SK-N-SH (cell line): ENCODE results near the gene PLRG1. TPM values are rescaled to one million over a fixed set of nuclear protein-coding genes. Genes with fewer than 3 reads are reported as not detected.

Experiments
- CTCF ChIA-PET: fragments of 300-600, 350-600 bp; formaldehyde crosslinking; extraction: SDS; loops from one replicate; lab custom pipeline; 2021; lab: Yijun Ruan, JAX
- POLR2A ChIA-PET: fragments of 350-600 bp; sonication (Branson Sonifier 250); formaldehyde crosslinking; extraction: SDS; loops from one replicate; lab custom pipeline; 2020; ENCODE audit warnings: antibody characterized with exemption, inconsistent platforms; lab: Yijun Ruan, JAX
- DNase-seq: peaks from one replicate; pipeline ENCODE4 v3.0.0; 2012
- H2AFZ ChIP-seq: fragments of 200-600 bp; sonication (generic); 2 replicates; pipeline ENCODE4 v1.8.1; 2016; ENCODE audit warnings: antibody characterized with exemption, mild to moderate bottlenecking, low read depth
- H3F3A ChIP-seq: fragments of 200-600 bp; sonication (generic); replicated peaks from 2 replicates; pipeline ENCODE3; 2016; ENCODE audit warnings: antibody characterized with exemption, mild to moderate bottlenecking; ENCODE audit not compliant: insufficient read depth
- H3K27ac ChIP-seq, 2 experiments: fragments of 200-500 bp in 1 of 2; fragments of 200-600 bp in 1 of 2; sonication (Bioruptor generic) in 1 of 2; sonication (generic), shearing (Covaris generic) in 1 of 2; 2 replicates each; pipeline versions ENCODE4 v1.5.1 to v1.6.1; 2014 to 2016; ENCODE audit warnings: low read depth in 2 of 2, inconsistent platforms in 1 of 2, low read length in 1 of 2, mild to moderate bottlenecking in 1 of 2, mixed read lengths in 1 of 2
- H3K27me3 ChIP-seq: fragments of 200-600 bp; sonication (generic), shearing (Covaris generic); 2 replicates; pipeline ENCODE4 v1.6.1; 2016; ENCODE audit warnings: mixed run types; ENCODE audit not compliant: insufficient read depth
- H3K36me3 ChIP-seq, 2 experiments: fragments of 200-500 bp in 1 of 2; fragments of 200-600 bp in 1 of 2; sonication (Bioruptor generic) in 1 of 2; sonication (generic) in 1 of 2; replicated peaks in 1 of 2; 2 replicates each; pipeline versions ENCODE3 to v1.5.1; 2014 to 2016; ENCODE audit warnings: low read length in 1 of 2, mild to moderate bottlenecking in 1 of 2; ENCODE audit not compliant: insufficient read depth in 2 of 2, control insufficient read depth in 1 of 2
- H3K4me1 ChIP-seq, 2 experiments: fragments of 200-500 bp in 1 of 2; fragments of 200-600 bp in 1 of 2; sonication (Bioruptor generic) in 1 of 2; sonication (generic), shearing (Covaris generic) in 1 of 2; 2 replicates each; pipeline versions ENCODE4 v1.5.1 to v1.6.1; 2014 to 2016; ENCODE audit warnings: low read depth in 1 of 2, low read length in 1 of 2, mixed run types in 1 of 2; ENCODE audit not compliant: insufficient read depth in 2 of 2, control insufficient read depth in 1 of 2
- H3K4me2 ChIP-seq: fragments of 200-600 bp; sonication (generic), shearing (Covaris generic); 2 replicates; pipeline ENCODE4 v1.6.1; 2017; ENCODE audit warnings: mixed run types
- H3K4me3 ChIP-seq, 2 experiments: fragments of 200-500 bp in 1 of 2; fragments of 200-600 bp in 1 of 2; sonication (Bioruptor generic) in 1 of 2; sonication (generic), shearing (Covaris generic) in 1 of 2; 2 replicates each; pipeline versions ENCODE4 v1.5.1 to v1.8.1; 2014 to 2016; ENCODE audit warnings: low read depth in 2 of 2, inconsistent platforms in 1 of 2, low read length in 1 of 2, mild to moderate bottlenecking in 1 of 2, mixed read lengths in 1 of 2, moderate library complexity in 1 of 2
- H3K79me2 ChIP-seq: fragments of 200-600 bp; sonication (generic); 2 replicates; pipeline ENCODE4 v1.8.1; 2017; ENCODE audit warnings: mild to moderate bottlenecking; ENCODE audit not compliant: insufficient read depth
- H3K9ac ChIP-seq: fragments of 200-600 bp; sonication (generic); 2 replicates; pipeline ENCODE4 v1.6.1; 2017; ENCODE audit warnings: mixed run types
- H3K9me2 ChIP-seq: fragments of 200-600 bp; sonication (generic); 2 replicates; pipeline ENCODE4 v1.6.1; 2017; ENCODE audit warnings: mixed run types
- H3K9me3 ChIP-seq: fragments of 200-600 bp; sonication (generic); 2 replicates; pipeline ENCODE4 v1.6.1; 2017; ENCODE audit warnings: mixed run types, mild to moderate bottlenecking, moderate library complexity
- H4K20me1 ChIP-seq: fragments of 200-600 bp; sonication (generic); 2 replicates; pipeline ENCODE4 v1.6.1; 2017; ENCODE audit warnings: mild to moderate bottlenecking, mixed run types; ENCODE audit not compliant: insufficient read depth
- EP300 ChIP-seq, 2 experiments: IDR thresholded peaks; 2 replicates each; pipeline versions ENCODE4 v1.4.0 to v1.6.1; 2012; ENCODE audit warnings: borderline replicate concordance in 1 of 2, low read depth in 1 of 2, low read length in 1 of 2
- EZH2phosphoT487 ChIP-seq: fragments of 200-600 bp; sonication (generic); IDR thresholded peaks from 2 replicates; pipeline ENCODE4 v1.6.1; 2017; ENCODE audit warnings: low read depth, mixed run types, mild to moderate bottlenecking, antibody characterized with exemption, moderate library complexity, borderline replicate concordance
- FOSL2 ChIP-seq: IDR thresholded peaks from 2 replicates; pipeline ENCODE4 v1.4.0; 2012; ENCODE audit warnings: low read depth, mild to moderate bottlenecking, moderate library complexity, borderline replicate concordance
- GATA2 ChIP-seq: sonication (generic); formaldehyde crosslinking; IDR thresholded peaks from 2 replicates; pipeline ENCODE4 v1.5.0; 2020; ENCODE audit warnings: mild to moderate bottlenecking, missing genetic modification reagents
- MXI1 ChIP-seq: IDR thresholded peaks from 2 replicates; pipeline ENCODE4 v1.6.1; 2012; ENCODE audit warnings: mild to moderate bottlenecking, low read depth, low read length, improper control_type of control experiment
- NRF1 ChIP-seq: IDR thresholded peaks from 2 replicates; pipeline ENCODE4 v1.6.1; 2012; ENCODE audit warnings: low read depth, mild to moderate bottlenecking, low read length
- RCOR1 ChIP-seq: fragments of 150-350 bp; IDR thresholded peaks from 2 replicates; pipeline ENCODE4 v1.6.1; 2017; ENCODE audit warnings: antibody characterized with exemption, low read length
- RXRA ChIP-seq: IDR thresholded peaks from 2 replicates; pipeline ENCODE4 v1.4.0; 2012; ENCODE audit warnings: low read depth, mild to moderate bottlenecking, borderline replicate concordance
- SMC3 ChIP-seq: IDR thresholded peaks from 2 replicates; pipeline ENCODE4 v1.6.1; 2012; ENCODE audit warnings: low read depth, low read length, improper control_type of control experiment
- TCF12 ChIP-seq: IDR thresholded peaks from 2 replicates; pipeline ENCODE4 v1.4.0; 2012
- WGBS: methylation state at CpG from one replicate; pipeline ENCODE4 v1.1.6; 2017; ENCODE audit warnings: low lambda C conversion rate; 5-methylcytosine and 5-hydroxymethylcytosine counted together
- polyA plus RNA-seq, 3 experiments: library from polyadenylated mRNA; depleted of rRNA; stranded (reverse); fragments of >200 nt; gene quantifications; 2 replicates each; pipeline ENCODE4 v1.2.3, GENCODE V29; 2012
- TF ChIP-seq, protein P1 (sequence below): IDR thresholded peaks from 2 replicates; pipeline ENCODE4 v1.4.0; 2012; ENCODE audit warnings: low read depth, borderline replicate concordance
- TF ChIP-seq, protein P2 (sequence below): fragments of 150-350 bp; IDR thresholded peaks from 2 replicates; pipeline ENCODE4 v1.6.1; 2016; ENCODE audit warnings: mild to moderate bottlenecking, low read depth, low read length
- TF ChIP-seq, protein P3 (sequence below): IDR thresholded peaks from 2 replicates; pipeline ENCODE4; 2012

Gene PLRG1
- polyA plus RNA-seq, 1 of the 3 experiments (the other 2 are of a cell fraction), result 64.8 TPM

DNA sequence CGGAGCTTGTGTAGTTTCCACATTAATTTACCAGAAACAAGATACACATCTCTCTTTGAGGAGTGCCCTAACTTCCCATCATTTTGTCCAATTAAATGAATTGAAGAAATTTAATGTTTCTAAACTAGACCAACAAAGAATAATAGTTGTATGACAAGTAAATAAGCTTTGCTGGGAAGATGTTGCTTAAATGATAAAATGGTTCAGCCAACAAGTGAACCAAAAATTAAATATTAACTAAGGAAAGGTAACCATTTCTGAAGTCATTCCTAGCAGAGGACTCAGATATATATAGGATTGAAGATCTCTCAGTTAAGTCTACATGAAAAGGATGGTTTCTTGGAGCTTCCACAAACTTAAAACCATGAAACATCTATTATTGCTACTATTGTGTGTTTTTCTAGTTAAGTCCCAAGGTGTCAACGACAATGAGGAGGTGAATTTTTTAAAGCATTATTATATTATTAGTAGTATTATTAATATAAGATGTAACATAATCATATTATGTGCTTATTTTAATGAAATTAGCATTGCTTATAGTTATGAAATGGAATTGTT, 12.6 kb upstream of the PLRG1 start, which contains the start of gene FGB:
TSS of gene FGB (plus strand) at position 315 of the 558 bp plus-strand sequence. CDS start at position 323, 8 bp downstream.
- Histone ChIP-seq H3K4me1 (no peaks in the 10 kb centered on the region), H3F3A (no peaks in the 10 kb centered on the region), H3K9me2 (no peaks in the 10 kb centered on the region), H3K9me3 (no peaks in the 10 kb centered on the region), H3K27ac (no peak within 1 kb of the TSS), H3K36me3 (no peaks in the 10 kb centered on the region), H3K79me2 (no peaks in the 10 kb centered on the region), H3K9ac (no peak within 1 kb of the TSS), H3K4me3 (no peak within 1 kb of the TSS), H3K4me2 (no peak within 1 kb of the TSS), H4K20me1 (no peaks in the 10 kb centered on the region), H3K27me3 (no peaks in the 10 kb centered on the region; the same call in 1 of the 2 replicates), H2AFZ (no peak within 1 kb of the TSS)
- WGBS, result 1% methylated on average over 2 of the region's 2 CpGs
- DNase-seq, result no peak
- ChIA-PET POLR2A (no interaction called here), CTCF (interaction anchor here (0.6 to 1.0 kb wide), 2 partner anchors 10 to 45 kb away, joined by 3 to 4 read pairs; no protein-coding TSS in a partner anchor)
- no peak for TF ChIP-seq SMC3
- no peak for TF ChIP-seq RCOR1
- no peak for TF ChIP-seq TCF12
- no peak for TF ChIP-seq MXI1
- no peak for TF ChIP-seq FOSL2
- TF ChIP-seq, protein P1, sequence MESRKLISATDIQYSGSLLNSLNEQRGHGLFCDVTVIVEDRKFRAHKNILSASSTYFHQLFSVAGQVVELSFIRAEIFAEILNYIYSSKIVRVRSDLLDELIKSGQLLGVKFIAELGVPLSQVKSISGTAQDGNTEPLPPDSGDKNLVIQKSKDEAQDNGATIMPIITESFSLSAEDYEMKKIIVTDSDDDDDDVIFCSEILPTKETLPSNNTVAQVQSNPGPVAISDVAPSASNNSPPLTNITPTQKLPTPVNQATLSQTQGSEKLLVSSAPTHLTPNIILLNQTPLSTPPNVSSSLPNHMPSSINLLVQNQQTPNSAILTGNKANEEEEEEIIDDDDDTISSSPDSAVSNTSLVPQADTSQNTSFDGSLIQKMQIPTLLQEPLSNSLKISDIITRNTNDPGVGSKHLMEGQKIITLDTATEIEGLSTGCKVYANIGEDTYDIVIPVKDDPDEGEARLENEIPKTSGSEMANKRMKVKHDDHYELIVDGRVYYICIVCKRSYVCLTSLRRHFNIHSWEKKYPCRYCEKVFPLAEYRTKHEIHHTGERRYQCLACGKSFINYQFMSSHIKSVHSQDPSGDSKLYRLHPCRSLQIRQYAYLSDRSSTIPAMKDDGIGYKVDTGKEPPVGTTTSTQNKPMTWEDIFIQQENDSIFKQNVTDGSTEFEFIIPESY, result no peak
- TF ChIP-seq EZH2phosphoT487, result no peak
- no peak for TF ChIP-seq NRF1
- TF ChIP-seq, protein P2, sequence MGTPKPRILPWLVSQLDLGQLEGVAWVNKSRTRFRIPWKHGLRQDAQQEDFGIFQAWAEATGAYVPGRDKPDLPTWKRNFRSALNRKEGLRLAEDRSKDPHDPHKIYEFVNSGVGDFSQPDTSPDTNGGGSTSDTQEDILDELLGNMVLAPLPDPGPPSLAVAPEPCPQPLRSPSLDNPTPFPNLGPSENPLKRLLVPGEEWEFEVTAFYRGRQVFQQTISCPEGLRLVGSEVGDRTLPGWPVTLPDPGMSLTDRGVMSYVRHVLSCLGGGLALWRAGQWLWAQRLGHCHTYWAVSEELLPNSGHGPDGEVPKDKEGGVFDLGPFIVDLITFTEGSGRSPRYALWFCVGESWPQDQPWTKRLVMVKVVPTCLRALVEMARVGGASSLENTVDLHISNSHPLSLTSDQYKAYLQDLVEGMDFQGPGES, result no peak
- no peak for TF ChIP-seq EP300 (IDR thresholded peaks at IDR 0.05; ENCODE audit: borderline replicate concordance in 1 of 2, low read depth in 1 of 2, low read length in 1 of 2)
- TF ChIP-seq, protein P3, sequence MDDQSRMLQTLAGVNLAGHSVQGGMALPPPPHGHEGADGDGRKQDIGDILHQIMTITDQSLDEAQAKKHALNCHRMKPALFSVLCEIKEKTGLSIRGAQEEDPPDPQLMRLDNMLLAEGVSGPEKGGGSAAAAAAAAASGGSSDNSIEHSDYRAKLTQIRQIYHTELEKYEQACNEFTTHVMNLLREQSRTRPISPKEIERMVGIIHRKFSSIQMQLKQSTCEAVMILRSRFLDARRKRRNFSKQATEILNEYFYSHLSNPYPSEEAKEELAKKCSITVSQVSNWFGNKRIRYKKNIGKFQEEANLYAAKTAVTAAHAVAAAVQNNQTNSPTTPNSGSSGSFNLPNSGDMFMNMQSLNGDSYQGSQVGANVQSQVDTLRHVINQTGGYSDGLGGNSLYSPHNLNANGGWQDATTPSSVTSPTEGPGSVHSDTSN, result no peak
- no peak for TF ChIP-seq GATA2 (CRISPR knock-in tag)

- Histone ChIP-seq H3K79me2 (no peaks in the 10 kb centered on the region), H3K4me3 (no peak overlapping the region), H3K4me1 (no peaks in the 10 kb centered on the region), H3K36me3 (no peaks in the 10 kb centered on the region), H3K9me2 (no peaks in the 10 kb centered on the region), H3K27ac (no peak overlapping the region), H3K9me3 (no peaks in the 10 kb centered on the region), H3K27me3 (peaks cover 5% of the 10 kb centered on the region; the same call in 1 of the 2 replicates), H3K4me2 (no peak overlapping the region), H2AFZ (no peak overlapping the region), H3K9ac (no peak overlapping the region), H3F3A (no peaks in the 10 kb centered on the region), H4K20me1 (no peaks in the 10 kb centered on the region)
- POLR2A ChIA-PET, result no interaction called here
- WGBS, result 7% methylated on average over 4 of the region's 4 CpGs
- no peak for DNase-seq
- CTCF ChIA-PET, result interaction anchor here (0.9 to 4.1 kb wide), 3 partner anchors 9 to 63 kb away, joined by 3 to 51 read pairs (median 31); no protein-coding TSS in a partner anchor
- TF ChIP-seq RXRA, result no peak
- no peak for TF ChIP-seq EP300 (IDR thresholded peaks at IDR 0.05; ENCODE audit: borderline replicate concordance in 1 of 2, low read depth in 1 of 2, low read length in 1 of 2)
- TF ChIP-seq, all 33 proteins: peak for 0
Observed at GRCh38 chr4:154560824-154561231, 10.6 kb upstream of the PLRG1 start.
